Vagina (tissue), 2 donors: ENCODE results near the gene DCST2. TPM values are rescaled to one million over a fixed set of nuclear protein-coding genes. Genes with fewer than 3 reads are reported as not detected.

Experiments used
- DNase-seq, 2 donors: peaks; one replicate each; pipeline ENCODE4 v3.0.0-alpha.2; 2017; ENCODE audit errors: extremely low spot score in 2 of 2
- H3K27ac ChIP-seq: fragments of 200-600 bp; sonication (generic); one replicate; pipeline ENCODE4 v1.5.1; 2019
- H3K27me3 ChIP-seq: fragments of 200-600 bp; sonication (generic); one replicate; pipeline ENCODE4 v1.5.1; 2019
- H3K36me3 ChIP-seq, 2 donors: fragments of 200-600 bp; sonication (generic); one replicate each; pipeline ENCODE4 v1.5.1; 2017 to 2019
- H3K4me1 ChIP-seq: fragments of 200-600 bp; sonication (generic); one replicate; pipeline ENCODE4 v1.5.1; 2019
- H3K4me3 ChIP-seq, 2 donors: fragments of 200-600 bp; sonication (generic); 1 replicate in 1 of 2; 2 replicates in 1 of 2; pipeline ENCODE4 v1.5.1; 2016 to 2019
- H3K9me3 ChIP-seq: fragments of 200-600 bp; sonication (generic); one replicate; pipeline ENCODE4 v1.5.1; 2019
- POLR2A ChIP-seq, 2 donors: fragments of 450-650 bp; IDR thresholded peaks; one replicate each; pipeline ENCODE4 v1.6.1; 2017; ENCODE audit warnings: antibody characterized with exemption in 2 of 2, mild to moderate bottlenecking in 2 of 2, moderate library complexity in 2 of 2
- POLR2AphosphoS5 ChIP-seq, 2 donors: sonication (generic); formaldehyde crosslinking; IDR thresholded peaks; one replicate each; pipeline ENCODE4 v1.9.0; 2017; ENCODE audit warnings: antibody characterized with exemption in 2 of 2, mild to moderate bottlenecking in 2 of 2, low read depth in 1 of 2; ENCODE audit not compliant: insufficient read depth in 1 of 2
- intact Hi-C: fragments of 100-400 bp; cut with DNase I; formaldehyde crosslinking; loops from one replicate; pipeline ENCODE4 v1.15.1; 2023
- total RNA-seq: library from RNA; depleted of rRNA; stranded (reverse); fragments of >200 nt; gene quantifications from one replicate; pipeline ENCODE4 v1.2.3, GENCODE V29; 2016
- TF ChIP-seq, protein P1 (sequence below), 3 experiments: fragments of 450-650 bp in 2 of 3; fragments of 200-600 bp in 1 of 3; sonication (generic) in 1 of 3; IDR thresholded peaks; one replicate each; pipeline ENCODE4 v1.5.1; 2017 to 2019; ENCODE audit warnings: antibody characterized with exemption in 3 of 3, mild to moderate bottlenecking in 2 of 3, moderate library complexity in 2 of 3

Gene DCST2
- total RNA-seq, 1 donor from 2014 or later: 7.9 TPM

DNA sequence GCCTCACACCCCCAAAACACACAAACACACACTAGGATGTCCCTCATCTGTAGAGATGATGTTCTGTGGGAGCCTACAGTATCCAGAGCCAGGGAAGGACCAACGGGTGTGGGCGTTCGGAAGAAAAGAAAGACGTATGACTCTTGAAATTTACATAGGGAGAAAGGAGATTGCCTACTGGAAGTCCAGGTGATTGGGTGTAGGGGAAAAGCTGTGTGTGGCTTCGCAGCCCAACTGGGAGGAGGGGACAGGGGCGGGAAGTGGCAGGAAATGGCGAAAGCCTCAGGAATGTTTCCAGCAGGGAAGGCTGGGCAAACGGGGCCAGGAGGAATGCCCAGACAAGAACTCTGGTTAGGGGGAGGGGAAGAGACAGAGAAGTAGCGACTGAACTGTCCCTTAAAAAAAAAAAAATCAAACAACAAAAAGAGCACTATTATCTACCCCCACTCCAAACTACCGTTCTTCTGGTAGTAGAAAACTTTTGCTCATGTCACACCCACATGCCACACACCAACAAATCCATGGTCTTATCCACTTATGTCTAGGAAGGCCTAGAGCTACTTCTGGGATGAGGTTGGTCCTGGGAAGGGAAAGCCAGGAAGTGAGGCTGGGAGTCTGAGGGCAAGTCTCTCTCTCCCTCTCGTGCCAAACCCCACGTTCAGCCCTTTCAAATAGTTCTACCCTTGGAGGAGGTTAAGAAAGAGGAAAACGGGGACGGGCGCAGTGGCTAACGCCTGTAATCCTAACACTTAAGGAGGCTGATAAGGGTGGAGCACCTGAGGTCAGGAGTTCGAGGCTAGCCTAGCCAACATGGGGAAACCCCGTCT is 60.9 kb downstream of the DCST2 start:
- TF ChIP-seq POLR2AphosphoS5 (IDR thresholded peaks at IDR 0.05; ENCODE audit: insufficient read depth in 1 of 2, low read depth in 1 of 2): peak; percentile 52 to 82
- TF ChIP-seq POLR2A (IDR thresholded peaks at IDR 0.05): no peak
- peaks cover 57% of the 10 kb centered on the region for H3K4me1 ChIP-seq
- no peaks in the 10 kb centered on the region for H3K9me3 ChIP-seq
- H3K27ac ChIP-seq: peak overlapping the region; percentile 99
- no peak for DNase-seq
- no peaks in the 10 kb centered on the region for H3K27me3 ChIP-seq
- intact Hi-C loops: no loop called here
- H3K36me3 ChIP-seq: no peaks in the 10 kb centered on the region
- peak overlapping the region; percentile 66 to 72 for H3K4me3 ChIP-seq

DNA sequence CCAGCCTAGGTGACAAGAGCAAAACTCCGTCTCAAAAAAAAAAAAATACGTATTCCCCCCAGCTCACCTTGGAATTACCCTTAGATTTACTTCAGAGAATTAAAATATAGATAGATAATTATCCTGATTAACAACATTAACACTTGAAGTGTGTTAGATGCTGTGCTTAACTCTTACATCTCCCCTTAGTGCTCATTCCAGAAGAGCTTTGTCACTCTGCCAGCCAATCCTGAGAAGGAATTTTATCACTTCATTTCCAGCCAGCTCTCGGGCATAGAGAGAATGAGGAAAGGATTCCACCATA is 61.4 kb downstream of the DCST2 start:
- H3K27me3 ChIP-seq: no peaks in the 10 kb centered on the region
- peaks cover 0 to under 1% of the 10 kb centered on the region in 2 donors for H3K36me3 ChIP-seq
- intact Hi-C loops: no loop called here
- H3K4me1 ChIP-seq: peaks cover 62% of the 10 kb centered on the region
- TF ChIP-seq POLR2AphosphoS5 (IDR thresholded peaks at IDR 0.05; ENCODE audit: insufficient read depth in 1 of 2, low read depth in 1 of 2) (no peak), POLR2A (IDR thresholded peaks at IDR 0.05) (no peak)
- TF ChIP-seq, protein P1, sequence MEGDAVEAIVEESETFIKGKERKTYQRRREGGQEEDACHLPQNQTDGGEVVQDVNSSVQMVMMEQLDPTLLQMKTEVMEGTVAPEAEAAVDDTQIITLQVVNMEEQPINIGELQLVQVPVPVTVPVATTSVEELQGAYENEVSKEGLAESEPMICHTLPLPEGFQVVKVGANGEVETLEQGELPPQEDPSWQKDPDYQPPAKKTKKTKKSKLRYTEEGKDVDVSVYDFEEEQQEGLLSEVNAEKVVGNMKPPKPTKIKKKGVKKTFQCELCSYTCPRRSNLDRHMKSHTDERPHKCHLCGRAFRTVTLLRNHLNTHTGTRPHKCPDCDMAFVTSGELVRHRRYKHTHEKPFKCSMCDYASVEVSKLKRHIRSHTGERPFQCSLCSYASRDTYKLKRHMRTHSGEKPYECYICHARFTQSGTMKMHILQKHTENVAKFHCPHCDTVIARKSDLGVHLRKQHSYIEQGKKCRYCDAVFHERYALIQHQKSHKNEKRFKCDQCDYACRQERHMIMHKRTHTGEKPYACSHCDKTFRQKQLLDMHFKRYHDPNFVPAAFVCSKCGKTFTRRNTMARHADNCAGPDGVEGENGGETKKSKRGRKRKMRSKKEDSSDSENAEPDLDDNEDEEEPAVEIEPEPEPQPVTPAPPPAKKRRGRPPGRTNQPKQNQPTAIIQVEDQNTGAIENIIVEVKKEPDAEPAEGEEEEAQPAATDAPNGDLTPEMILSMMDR (IDR thresholded peaks at IDR 0.05): no peak
- no peaks in the 10 kb centered on the region for H3K9me3 ChIP-seq
- DNase-seq: no peak
- peak overlapping the region; percentile 99 for H3K27ac ChIP-seq
- H3K4me3 ChIP-seq: peak overlapping the region; percentile 66 to 72

DNA sequence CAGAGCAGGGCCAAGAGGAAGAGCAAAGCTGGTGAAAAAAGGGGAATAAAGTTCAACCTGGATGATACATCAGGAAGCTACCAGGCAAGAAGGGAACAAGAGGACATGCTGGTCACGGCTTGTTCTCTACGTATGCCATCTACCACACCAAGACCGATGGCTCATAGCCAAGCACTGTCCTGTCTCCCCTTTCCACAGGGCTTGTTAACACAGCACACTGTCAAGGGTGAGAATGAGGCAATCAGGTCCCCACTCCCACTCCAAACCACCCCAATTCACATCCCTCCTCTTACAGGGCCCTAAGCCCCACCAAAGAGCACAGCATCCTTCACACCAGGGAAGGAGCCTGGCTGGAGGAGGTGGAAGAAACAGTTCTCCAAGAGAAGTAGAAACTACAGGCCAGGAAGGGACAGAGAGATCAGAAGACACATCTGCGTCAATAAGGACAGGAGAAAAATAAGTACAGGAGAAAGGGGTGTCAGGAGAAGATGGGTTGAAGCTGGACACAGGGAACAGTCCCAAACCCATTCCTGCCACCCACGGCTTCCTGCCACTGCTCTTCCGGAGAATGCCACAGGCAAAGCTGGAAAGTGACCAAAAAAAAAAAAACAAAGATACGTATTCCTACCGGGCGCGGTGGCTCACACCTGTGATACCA is 62.1 kb downstream of the DCST2 start:
- H3K9me3 ChIP-seq: no peaks in the 10 kb centered on the region
- H3K27me3 ChIP-seq: no peaks in the 10 kb centered on the region
- intact Hi-C loops: no loop called here
- no peak for DNase-seq
- H3K4me3 ChIP-seq: peak overlapping the region; percentile 46 to 72
- H3K4me1 ChIP-seq: peaks cover 65% of the 10 kb centered on the region
- peak overlapping the region; percentile 99 for H3K27ac ChIP-seq
- H3K36me3 ChIP-seq: peaks cover 0 to 6% of the 10 kb centered on the region in 2 donors
- TF ChIP-seq, protein P1 (IDR thresholded peaks at IDR 0.05): no peak
- TF ChIP-seq POLR2A (IDR thresholded peaks at IDR 0.05): no peak
- no peak for TF ChIP-seq POLR2AphosphoS5 (IDR thresholded peaks at IDR 0.05; ENCODE audit: insufficient read depth in 1 of 2, low read depth in 1 of 2)

DNA sequence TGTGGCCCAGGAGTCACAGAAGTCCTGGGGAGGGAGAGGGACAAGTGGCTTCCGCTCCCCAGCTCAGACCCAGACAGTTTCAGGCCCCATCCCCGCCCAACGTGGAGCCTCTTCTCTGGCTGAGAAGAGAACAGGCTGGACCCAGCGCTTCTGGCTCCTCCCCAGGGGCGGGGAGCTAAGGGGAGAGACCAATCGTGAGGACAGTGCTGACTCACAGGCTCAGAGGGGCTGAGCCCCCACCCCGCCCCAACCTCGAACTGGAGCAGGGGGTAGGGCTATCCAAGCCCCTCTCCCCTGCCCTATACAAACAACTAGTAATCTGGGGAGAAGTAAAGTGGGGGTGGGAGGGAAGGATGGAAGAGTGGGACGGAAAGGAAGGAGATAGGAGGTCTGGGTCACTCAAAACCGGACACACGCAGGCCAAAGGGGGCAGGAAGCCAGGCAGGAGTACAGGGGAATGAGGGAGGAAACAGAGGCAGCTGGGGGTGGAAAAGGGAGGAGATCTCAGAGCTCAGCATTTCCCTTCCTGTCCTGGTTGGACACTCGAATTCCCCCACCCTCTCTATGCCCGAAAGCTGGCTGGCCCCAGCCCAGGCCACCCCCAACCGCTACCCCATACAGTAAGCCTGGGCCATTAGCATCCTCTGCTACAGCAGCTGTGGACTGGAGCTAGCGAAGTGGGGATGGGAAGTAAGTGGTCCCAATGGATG is 62.8 kb downstream of the DCST2 start, which contains the start of gene SHC1:
Gene SHC1 (minus strand): TSS at position 117 of the 710 bp plus-strand sequence. CDS start 221 bp downstream, outside the sequence.
- Histone ChIP-seq H3K36me3 (peaks cover 0 to 13% of the 10 kb centered on the region in 2 donors), H3K4me1 (peaks cover 65% of the 10 kb centered on the region), H3K9me3 (no peaks in the 10 kb centered on the region), H3K27ac (peak within 1 kb of the TSS; percentile 99), H3K4me3 (peak within 1 kb of the TSS; percentile 46 to 58), H3K27me3 (no peaks in the 10 kb centered on the region)
- intact Hi-C loops: no loop called here
- TF ChIP-seq, protein P1 (IDR thresholded peaks at IDR 0.05): no peak
- peak; percentile 88 to 99 for TF ChIP-seq POLR2AphosphoS5 (IDR thresholded peaks at IDR 0.05; ENCODE audit: insufficient read depth in 1 of 2, low read depth in 1 of 2)
- TF ChIP-seq POLR2A (IDR thresholded peaks at IDR 0.05): peak; percentile 13 to 93
- peak in 1 of 2 donors; percentile 97 for DNase-seq

DNA sequence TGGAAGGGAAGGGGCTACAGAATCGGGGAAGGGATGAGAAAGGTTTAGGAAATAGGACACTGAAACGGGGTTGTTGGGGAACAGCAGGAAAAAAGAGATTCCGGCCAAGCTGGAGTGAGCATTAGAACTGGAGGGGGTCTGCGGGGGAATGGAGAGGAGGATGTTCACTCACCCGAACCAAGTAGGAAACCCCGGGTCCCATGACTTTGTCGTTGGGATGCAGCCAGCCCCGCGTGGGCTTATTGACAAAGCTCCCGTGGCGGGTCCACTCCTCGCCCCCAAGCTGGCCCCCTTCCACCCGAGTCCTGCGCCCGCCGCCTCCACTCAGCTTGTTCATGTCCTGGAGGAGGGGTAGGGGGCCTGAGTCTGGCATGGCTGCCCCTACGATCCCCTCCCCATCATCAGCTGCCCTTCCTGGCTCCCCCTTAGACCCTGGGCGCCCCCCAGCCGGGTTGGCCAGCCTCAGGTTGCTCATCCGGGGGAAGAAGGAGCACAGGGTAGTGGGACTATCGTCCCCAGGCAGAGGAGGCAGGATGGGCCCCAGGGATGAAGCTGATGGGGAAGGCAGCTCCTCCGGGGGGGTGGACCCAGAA is 63.6 kb downstream of the DCST2 start:
- H3K27me3 ChIP-seq: no peaks in the 10 kb centered on the region
- peak overlapping the region; percentile 46 to 58 for H3K4me3 ChIP-seq
- no peak for TF ChIP-seq POLR2AphosphoS5 (IDR thresholded peaks at IDR 0.05; ENCODE audit: insufficient read depth in 1 of 2, low read depth in 1 of 2)
- TF ChIP-seq, protein P1 (IDR thresholded peaks at IDR 0.05): no peak
- no peak for TF ChIP-seq POLR2A (IDR thresholded peaks at IDR 0.05)
- no peak for DNase-seq
- intact Hi-C loops: loop anchor here (5.0 to 10.0 kb wide), 2 partner anchors 32 to 95 kb away; partner anchors contain the start of genes EFNA4 and ZBTB7B
- H3K4me1 ChIP-seq: peaks cover 65% of the 10 kb centered on the region
- peaks cover 0 to 20% of the 10 kb centered on the region in 2 donors for H3K36me3 ChIP-seq
- H3K9me3 ChIP-seq: no peaks in the 10 kb centered on the region
- H3K27ac ChIP-seq: peak overlapping the region; percentile 99
